ENCODE data around the gene SYNE3. TPM values are rescaled to one million over a fixed set of nuclear protein-coding genes. Genes with fewer than 3 reads are reported as not detected.

SYNE3 gene
- total and polyA plus RNA-seq, 9 of the 15 experiments (the other 6 are each of a cell fraction or from before 2014, with no cell fraction given) = 0.04 to 3.1 (median 0.55) TPM

DNA sequence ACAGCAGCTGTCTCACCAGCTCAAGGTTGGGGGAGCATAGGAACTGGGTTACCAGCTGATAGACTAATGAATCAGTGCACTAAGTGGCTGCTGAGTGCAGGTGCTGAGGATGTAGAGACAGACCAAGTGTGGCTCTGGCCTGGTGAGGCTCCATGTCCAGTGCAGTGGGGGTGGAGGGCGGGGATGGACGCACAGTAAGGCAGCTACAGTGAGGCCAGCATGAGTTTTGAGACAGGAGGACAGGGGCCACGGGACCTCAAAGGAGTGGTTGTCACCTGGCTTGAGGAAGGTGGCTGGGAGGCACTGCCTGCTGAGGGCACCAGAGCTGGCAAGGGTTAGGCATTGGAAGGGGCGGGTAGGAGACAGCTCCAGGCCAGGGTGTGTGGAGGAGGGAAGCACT is 37.0 kb downstream of the SYNE3 start (continued):
- TF ChIP-seq ZFP30 (CRISPR knock-in tag; IDR thresholded peaks at IDR 0.05; ENCODE audit: borderline replicate concordance) = no peak
- no peak for TF ChIP-seq SP2 (IDR thresholded peaks at IDR 0.05; ENCODE audit: extremely low read depth, low read depth, low read length, poor library complexity, severe bottlenecking)
- no peak for TF ChIP-seq NCOA4 (IDR thresholded peaks at IDR 0.05; ENCODE audit: partially characterized antibody)
- TF ChIP-seq, protein P1, sequence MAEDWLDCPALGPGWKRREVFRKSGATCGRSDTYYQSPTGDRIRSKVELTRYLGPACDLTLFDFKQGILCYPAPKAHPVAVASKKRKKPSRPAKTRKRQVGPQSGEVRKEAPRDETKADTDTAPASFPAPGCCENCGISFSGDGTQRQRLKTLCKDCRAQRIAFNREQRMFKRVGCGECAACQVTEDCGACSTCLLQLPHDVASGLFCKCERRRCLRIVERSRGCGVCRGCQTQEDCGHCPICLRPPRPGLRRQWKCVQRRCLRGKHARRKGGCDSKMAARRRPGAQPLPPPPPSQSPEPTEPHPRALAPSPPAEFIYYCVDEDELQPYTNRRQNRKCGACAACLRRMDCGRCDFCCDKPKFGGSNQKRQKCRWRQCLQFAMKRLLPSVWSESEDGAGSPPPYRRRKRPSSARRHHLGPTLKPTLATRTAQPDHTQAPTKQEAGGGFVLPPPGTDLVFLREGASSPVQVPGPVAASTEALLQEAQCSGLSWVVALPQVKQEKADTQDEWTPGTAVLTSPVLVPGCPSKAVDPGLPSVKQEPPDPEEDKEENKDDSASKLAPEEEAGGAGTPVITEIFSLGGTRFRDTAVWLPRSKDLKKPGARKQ (CRISPR knock-in tag; IDR thresholded peaks at IDR 0.05) = no peak
- no peak for TF ChIP-seq ESRRB (CRISPR knock-in tag; IDR thresholded peaks at IDR 0.05; ENCODE audit: borderline replicate concordance)

DNA sequence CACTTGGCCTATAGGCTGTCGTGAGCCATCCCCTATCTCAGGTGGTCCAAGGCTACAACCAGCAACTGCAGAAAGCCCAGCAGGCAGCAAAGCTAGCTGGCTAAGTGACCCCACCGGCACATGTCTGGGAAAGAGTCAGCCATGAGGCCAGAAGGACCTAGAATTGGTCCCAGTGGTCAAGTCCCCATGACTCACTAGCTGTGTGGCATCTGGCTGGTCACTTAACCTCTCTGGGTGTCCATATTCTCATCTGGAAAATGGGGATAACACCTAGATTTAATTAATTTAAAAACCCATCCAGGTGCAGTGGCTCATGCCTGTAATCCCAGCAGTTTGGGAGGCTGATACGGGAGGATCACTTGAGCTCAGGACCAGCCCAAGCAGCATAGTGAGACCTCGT is 37.6 kb downstream of the SYNE3 start:
- no TSS peak for BruUV-seq (replicated peaks)
- no peak for DNase-seq (ENCODE audit: extremely low read depth in 1 of 4, low spot score in 3 of 4)
- H3K4me1 ChIP-seq (replicated peaks in 1 of 2; ENCODE audit: control insufficient read depth in 2 of 2, insufficient read depth in 2 of 2, low read length in 2 of 2) = peaks cover 0 to 8% of the 10 kb centered on the region in 2 experiments; a peak in 3 of 5 replicates
- intact Hi-C loops (cut with micrococcal nuclease) = no loop called here
- peaks cover 0 to 8% of the 10 kb centered on the region in 2 experiments; a peak in 1 of 5 replicates for H3K27me3 ChIP-seq (ENCODE audit: control insufficient read depth in 2 of 2, insufficient read depth in 2 of 2, low read length in 2 of 2)
- FAIRE-seq = no peak
- H3K9ac ChIP-seq (ENCODE audit: insufficient read depth in 1 of 2, low read depth in 2 of 2, low read length in 2 of 2) = no peak overlapping the region
- no peak for TF ChIP-seq GATAD2A (IDR thresholded peaks at IDR 0.05)
- no peak for TF ChIP-seq LARP7 (IDR thresholded peaks at IDR 0.05)
- no peak for TF ChIP-seq RUNX1 (IDR thresholded peaks at IDR 0.05; ENCODE audit: low read depth)
- TF ChIP-seq ZC3H4 (CRISPR knock-in tag; IDR thresholded peaks at IDR 0.05; ENCODE audit: borderline replicate concordance) = no peak
- TF ChIP-seq RBM25 (IDR thresholded peaks at IDR 0.05; ENCODE audit: low read depth, low read length, severe bottlenecking) = peak; percentile 72
- no peaks in the 10 kb centered on the region for H3K36me3 ChIP-seq (ENCODE audit: control insufficient read depth, insufficient read depth, low read length)
- H3K79me2 ChIP-seq (ENCODE audit: control insufficient read depth, insufficient read depth, low read length) = no peaks in the 10 kb centered on the region
- ATAC-seq = no peak
- WGBS (ENCODE audit: insufficient coverage, low coverage, missing lambda C conversion rate) = 35% methylated on average over 3 of the region's 4 CpGs
- no peak overlapping the region for H2AFZ ChIP-seq (ENCODE audit: low read depth, low read length)
- H4K20me1 ChIP-seq (replicated peaks; ENCODE audit: control insufficient read depth, insufficient read depth, low read length) = peaks cover 13% of the 10 kb centered on the region
- in situ Hi-C loops (cut with MboI) = no loop called here
- ChIA-PET POLR2A (interaction anchor here (0.5 to 0.6 kb wide), 3 partner anchors 15 to 682 kb away, joined by 3 to 4 read pairs (median 3); no protein-coding TSS in a partner anchor), CTCF (ENCODE audit: low intra/inter-chr PET ratio) (no interaction called here)
- H3K4me2 ChIP-seq (ENCODE audit: insufficient read depth, low read length) = no peak overlapping the region
- no peaks in the 10 kb centered on the region for H3K9me3 ChIP-seq (replicated peaks; ENCODE audit: control insufficient read depth, insufficient read depth, low read depth, low read length)
- H3K9me1 ChIP-seq (ENCODE audit: control insufficient read depth, insufficient read depth, low read length) = no peaks in the 10 kb centered on the region
- H3K4me3 ChIP-seq = no peak overlapping the region
- no peak overlapping the region for H3K27ac ChIP-seq (ENCODE audit: extremely low read depth, low read depth, low read length)
